CD14-positive monocyte (primary cell): Measurements from ENCODE around the gene FAHD2A. TPM values are rescaled to one million over a fixed set of nuclear protein-coding genes. Genes with fewer than 3 reads are reported as not detected.
"Not testable (repeated sequence)": the region's sequence is repeated elsewhere in the genome, so short reads cannot be mapped to it uniquely, and the experiment has no call there.

ENCODE experiments used
- DNase-seq, 3 donors: peaks; one replicate each; pipeline ENCODE4 v3.0.0-alpha.2; 2011 to 2022
- H2AFZ ChIP-seq: 2 replicates; pipeline ENCODE4 v1.6.0; 2012; ENCODE audit warnings: mild to moderate bottlenecking, low read depth, low read length, inconsistent platforms; ENCODE audit not compliant: insufficient read depth, poor library complexity, severe bottlenecking
- H3K27ac ChIP-seq, 2 donors: 1 replicate in 1 of 2; 2 replicates in 1 of 2; pipeline ENCODE4 v1.5.1; 2012 to 2013; ENCODE audit warnings: low read length in 2 of 2, control low read depth in 1 of 2, inconsistent platforms in 1 of 2, low read depth in 1 of 2, mild to moderate bottlenecking in 1 of 2
- H3K27me3 ChIP-seq, 2 donors: one replicate each; pipeline versions ENCODE4 v1.6.0 to v1.6.1; 2011 to 2013; ENCODE audit warnings: low read length in 2 of 2; ENCODE audit not compliant: control insufficient read depth in 2 of 2, insufficient read depth in 2 of 2
- H3K36me3 ChIP-seq, 2 donors: replicated peaks in 1 of 2; 1 replicate in 1 of 2; 2 replicates in 1 of 2; pipeline versions ENCODE4 v1.5.1 to v1.6.1; 2012 to 2013; ENCODE audit warnings: low read length in 2 of 2, control low read depth in 1 of 2, inconsistent platforms in 1 of 2, mild to moderate bottlenecking in 1 of 2; ENCODE audit not compliant: insufficient read depth in 2 of 2, control insufficient read depth in 1 of 2
- H3K4me1 ChIP-seq, 2 donors: 1 replicate in 1 of 2; 2 replicates in 1 of 2; pipeline versions ENCODE4 v1.5.1 to v1.6.1; 2012 to 2013; ENCODE audit warnings: low read length in 2 of 2, control low read depth in 1 of 2, inconsistent platforms in 1 of 2, mild to moderate bottlenecking in 1 of 2, moderate library complexity in 1 of 2; ENCODE audit not compliant: insufficient read depth in 2 of 2, control insufficient read depth in 1 of 2
- H3K4me2 ChIP-seq: replicated peaks from 2 replicates; pipeline ENCODE3; 2012; ENCODE audit warnings: low read length, moderate library complexity, mild to moderate bottlenecking; ENCODE audit not compliant: poor library complexity, severe bottlenecking; ENCODE audit errors: extremely low read depth
- H3K4me3 ChIP-seq, 3 experiments: fragments of 200-600 bp in 1 of 3; sonication (generic) in 1 of 3; replicated peaks in 1 of 3; 1 replicate in 2 of 3; 2 replicates in 1 of 3; pipeline ENCODE4 v1.5.1; 2011 to 2013; ENCODE audit warnings: low read length in 3 of 3, mild to moderate bottlenecking in 3 of 3, control low read depth in 2 of 3, low read depth in 2 of 3, inconsistent platforms in 1 of 3, moderate library complexity in 1 of 3
- H3K79me2 ChIP-seq: 2 replicates; pipeline ENCODE4 v1.6.0; 2012; ENCODE audit warnings: mild to moderate bottlenecking, control low read depth, inconsistent platforms, low read length, moderate library complexity; ENCODE audit not compliant: insufficient read depth
- H3K9ac ChIP-seq: 2 replicates; pipeline ENCODE4 v1.6.0; 2017; ENCODE audit warnings: low read length, mild to moderate bottlenecking; ENCODE audit not compliant: insufficient read depth, poor library complexity, severe bottlenecking
- H3K9me3 ChIP-seq, 2 donors: replicated peaks in 1 of 2; 1 replicate in 1 of 2; 2 replicates in 1 of 2; pipeline versions ENCODE4 v1.5.1 to v1.6.1; 2012 to 2013; ENCODE audit warnings: low read length in 2 of 2, control low read depth in 1 of 2; ENCODE audit not compliant: control insufficient read depth in 1 of 2, insufficient read depth in 1 of 2
- H4K20me1 ChIP-seq: 2 replicates; pipeline ENCODE4 v1.6.0; 2012; ENCODE audit warnings: mild to moderate bottlenecking, low read length, control low read depth, moderate library complexity; ENCODE audit not compliant: insufficient read depth
- H3K27ac Mint-ChIP-seq, 7 donors: one replicate each; pipeline ENCODE4 v1.8.0; 2020; ENCODE audit warnings: mild to moderate bottlenecking in 7 of 7, mixed read lengths in 7 of 7, moderate library complexity in 6 of 7, inconsistent platforms in 2 of 7
- H3K27me3 Mint-ChIP-seq, 3 donors: one replicate each; pipeline ENCODE4 v1.8.0; 2021 to 2022; ENCODE audit warnings: low read depth in 3 of 3, mild to moderate bottlenecking in 3 of 3, mixed read lengths in 3 of 3, moderate library complexity in 3 of 3, inconsistent platforms in 1 of 3
- H3K36me3 Mint-ChIP-seq, 2 donors: one replicate each; pipeline ENCODE4 v1.8.0; 2020; ENCODE audit warnings: mixed read lengths in 2 of 2, inconsistent platforms in 1 of 2, mild to moderate bottlenecking in 1 of 2
- H3K4me1 Mint-ChIP-seq: one replicate; pipeline ENCODE4 v1.8.0; 2020; ENCODE audit warnings: mild to moderate bottlenecking, mixed read lengths
- H3K4me3 Mint-ChIP-seq, 2 donors: one replicate each; pipeline ENCODE4 v1.8.0; 2020; ENCODE audit warnings: mild to moderate bottlenecking in 2 of 2, mixed read lengths in 2 of 2, moderate library complexity in 1 of 2
- H3K9me3 Mint-ChIP-seq, 7 donors: one replicate each; pipeline ENCODE4 v1.8.0; 2020 to 2022; ENCODE audit warnings: mixed read lengths in 7 of 7, mild to moderate bottlenecking in 6 of 7, moderate library complexity in 6 of 7, inconsistent platforms in 2 of 7
- WGBS: methylation state at CpG from one replicate; pipeline ENCODE4 v1.1.5; 2013; ENCODE audit warnings: missing lambda C conversion rate; ENCODE audit not compliant: insufficient coverage; 5-methylcytosine and 5-hydroxymethylcytosine counted together
- intact Hi-C, 2 donors: fragments of 100-400 bp; cut with micrococcal nuclease; formaldehyde crosslinking; loops; one replicate each; pipeline versions ENCODE4 v1.15.0 to v1.15.1; 2023
- polyA plus RNA-seq, 3 donors: library from polyadenylated mRNA; depleted of rRNA in 1 of 3; unstranded in 2 of 3; stranded (reverse) in 1 of 3; fragments of 300-500 nt in 2 of 3; fragments of >200 nt in 1 of 3; fragmentation: Illumina TruSeq in 2 of 3; gene quantifications; 1 replicate in 2 of 3; 2 replicates in 1 of 3; pipeline ENCODE4 v1.2.3, GENCODE V29; 2012 to 2021

FAHD2A gene
- polyA plus RNA-seq, 3 donors, result 9.7 to 17.1 (median 10.5) TPM

DNA sequence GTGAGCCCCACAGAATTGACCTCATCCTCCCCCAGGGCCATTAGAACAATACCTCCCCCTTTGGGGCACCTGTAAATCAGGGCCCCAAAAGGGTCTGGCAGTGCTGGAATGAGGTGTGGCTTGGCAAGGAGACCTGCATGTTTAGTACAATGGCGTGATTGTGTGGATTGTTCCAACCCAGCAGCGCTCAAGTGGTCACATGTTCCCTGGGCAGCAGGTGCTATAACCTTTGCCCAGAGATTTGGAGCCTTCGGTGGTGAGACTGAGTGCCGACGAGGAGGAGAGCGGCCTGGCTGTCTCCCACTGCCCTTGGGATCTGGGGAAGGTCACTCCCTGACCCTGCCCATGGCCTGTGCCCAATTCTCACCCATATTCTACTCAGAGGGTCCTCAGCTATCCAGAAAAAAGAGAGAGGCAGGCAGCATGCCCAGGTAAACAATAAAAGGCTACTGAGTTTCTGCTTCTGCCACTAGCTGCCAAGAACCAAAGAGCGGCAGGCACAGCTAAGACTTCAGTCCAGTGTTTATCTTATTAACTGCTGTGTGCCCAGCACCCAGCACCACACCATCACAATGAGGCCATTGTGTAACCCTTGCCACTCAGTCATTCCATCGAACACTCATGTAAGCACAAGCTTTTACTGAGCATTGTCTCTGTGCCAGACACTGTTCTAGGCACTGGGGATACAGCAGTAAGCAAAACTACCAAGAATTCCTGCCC, 27.4 kb downstream of the FAHD2A start:
- H3K27me3 Mint-ChIP-seq, H3K4me3 Mint-ChIP-seq, H2AFZ ChIP-seq, H3K9me3 ChIP-seq, H3K4me1 Mint-ChIP-seq, H3K79me2 ChIP-seq, H3K27ac ChIP-seq, intact Hi-C loops, H3K36me3 Mint-ChIP-seq, H3K4me1 ChIP-seq, H3K27me3 ChIP-seq, H3K9me3 Mint-ChIP-seq, H3K36me3 ChIP-seq, H3K4me2 ChIP-seq, H3K27ac Mint-ChIP-seq, H4K20me1 ChIP-seq, DNase-seq, H3K4me3 ChIP-seq, H3K9ac ChIP-seq: not testable (repeated sequence)
- WGBS, result no CpG with 5 or more reads among the region's 8 CpGs

DNA sequence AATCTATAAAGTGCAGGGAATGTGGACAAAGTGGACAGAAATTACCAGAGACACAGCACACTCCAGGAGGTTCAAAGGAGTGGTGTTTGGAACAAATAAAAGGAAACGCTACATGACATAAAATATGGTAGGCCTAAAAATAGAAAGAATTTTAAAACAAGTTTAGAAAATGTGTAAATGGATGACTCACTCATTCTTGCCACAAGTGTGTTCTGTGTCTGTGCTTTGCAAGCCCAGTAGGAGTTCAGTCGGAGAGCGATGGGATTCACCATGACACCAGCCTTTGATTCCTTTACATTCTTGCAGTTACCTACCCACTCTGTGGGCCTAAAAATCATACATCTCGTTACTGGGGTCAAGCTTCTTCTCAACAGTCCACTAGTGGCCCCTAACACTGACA, 30.9 kb downstream of the FAHD2A start:
- H3K79me2 ChIP-seq, H3K4me1 ChIP-seq, H3K4me1 Mint-ChIP-seq, H3K9me3 Mint-ChIP-seq, H3K4me2 ChIP-seq, DNase-seq, H3K27ac ChIP-seq, H3K9ac ChIP-seq, H3K4me3 Mint-ChIP-seq, H3K27ac Mint-ChIP-seq, H3K27me3 Mint-ChIP-seq, H3K4me3 ChIP-seq, H2AFZ ChIP-seq, H4K20me1 ChIP-seq, H3K27me3 ChIP-seq, H3K36me3 ChIP-seq, H3K9me3 ChIP-seq, intact Hi-C loops, H3K36me3 Mint-ChIP-seq: not testable (repeated sequence)
- WGBS, result no CpG with 5 or more reads among the region's 4 CpGs

DNA sequence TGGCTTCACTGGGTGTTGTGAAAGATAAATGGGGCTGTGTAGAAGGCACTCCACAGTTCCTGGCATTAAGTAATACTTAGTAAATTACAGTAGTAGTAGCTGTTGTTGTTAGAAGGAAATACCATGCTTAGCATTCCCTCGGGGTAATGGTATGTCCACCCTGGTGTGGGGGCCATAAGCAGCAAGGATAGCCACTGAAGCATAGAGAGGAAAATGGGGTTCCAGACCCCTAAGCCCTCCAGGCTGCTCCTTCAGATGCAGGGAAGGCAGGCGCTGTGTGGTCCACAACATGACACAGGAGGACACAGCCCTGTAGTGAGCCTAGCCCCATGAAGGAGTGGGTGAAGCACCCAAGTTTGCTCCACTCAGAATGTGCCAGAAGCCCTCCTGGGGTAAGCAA, 31.5 kb downstream of the FAHD2A start:
- H3K9me3 ChIP-seq, H4K20me1 ChIP-seq, H3K27ac Mint-ChIP-seq, DNase-seq, H3K4me3 Mint-ChIP-seq, H3K4me2 ChIP-seq, H3K36me3 Mint-ChIP-seq, H3K9me3 Mint-ChIP-seq, H3K27me3 ChIP-seq, intact Hi-C loops, H3K4me1 Mint-ChIP-seq, H3K4me3 ChIP-seq, H3K4me1 ChIP-seq, H2AFZ ChIP-seq, H3K79me2 ChIP-seq, H3K27me3 Mint-ChIP-seq, H3K9ac ChIP-seq, H3K36me3 ChIP-seq, H3K27ac ChIP-seq: not testable (repeated sequence)
- no CpG with 5 or more reads among the region's 2 CpGs for WGBS

DNA sequence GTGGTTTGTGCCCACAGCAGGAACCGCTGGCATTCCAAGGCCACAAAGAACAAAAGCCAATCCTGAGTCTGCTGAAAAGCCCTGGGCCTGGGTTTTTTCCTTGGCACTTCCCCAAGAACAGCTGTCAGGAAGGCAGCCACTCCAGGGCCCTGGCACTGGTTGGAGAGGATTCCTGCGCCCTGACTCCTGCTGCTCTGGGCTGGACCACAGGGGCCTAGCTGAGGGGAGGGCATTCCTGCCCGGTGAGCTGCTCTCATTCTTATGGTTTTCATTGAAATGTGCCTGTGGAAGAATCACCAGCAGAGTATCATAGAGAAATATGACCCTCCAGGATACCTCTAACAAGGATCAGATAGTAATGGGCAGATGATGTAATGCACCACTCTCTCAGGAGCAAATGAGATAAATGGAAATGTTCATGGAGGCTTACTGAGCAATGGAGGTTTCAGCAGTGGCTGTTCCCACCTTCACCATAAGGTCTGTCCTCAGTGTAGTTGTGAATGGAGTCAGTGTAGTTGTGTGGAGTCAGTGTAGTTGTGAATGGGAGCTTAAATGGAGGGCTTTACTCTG, 32.1 kb downstream of the FAHD2A start:
- H3K4me1 Mint-ChIP-seq, DNase-seq, H3K4me2 ChIP-seq, H3K9me3 Mint-ChIP-seq, H3K27ac Mint-ChIP-seq, H3K27ac ChIP-seq, H3K4me1 ChIP-seq, H2AFZ ChIP-seq, H3K9me3 ChIP-seq, H4K20me1 ChIP-seq, H3K4me3 ChIP-seq, H3K4me3 Mint-ChIP-seq, H3K36me3 ChIP-seq, H3K36me3 Mint-ChIP-seq, H3K9ac ChIP-seq, H3K27me3 Mint-ChIP-seq, H3K79me2 ChIP-seq, intact Hi-C loops, H3K27me3 ChIP-seq: not testable (repeated sequence)
- WGBS, result no CpG with 5 or more reads among the region's 3 CpGs
